Kidney tubule cell (primary cell): ENCODE data around the gene B3GALNT1.
"Not testable (repeated sequence)": the region's sequence is repeated elsewhere in the genome, so short reads cannot be mapped to it uniquely, and the experiment has no call there.

Experiments used
- DNase-seq: peaks from one replicate; pipeline ENCODE4 v3.0.0-alpha.2; 2018; ENCODE audit warnings: low spot score

The B3GALNT1 gene

DNA sequence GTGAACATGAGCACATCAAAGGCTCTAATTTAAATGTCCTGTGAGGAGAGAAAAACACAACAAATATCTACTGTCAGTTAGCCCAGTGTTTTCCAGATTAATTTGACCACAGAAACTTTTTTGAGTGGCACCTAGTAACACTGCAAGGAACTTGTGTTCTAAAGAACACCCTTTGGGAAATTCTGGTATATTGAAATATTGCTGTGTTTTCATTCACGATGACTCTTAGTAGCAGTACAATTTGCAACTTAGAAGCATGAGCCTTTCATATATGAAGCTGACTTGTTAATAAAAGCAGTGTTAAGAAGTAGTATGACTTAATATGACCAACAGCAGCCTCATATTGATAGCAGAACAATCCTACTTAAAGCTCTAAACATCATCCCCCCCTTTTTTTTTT is 32.0 kb downstream of the B3GALNT1 start:
- no peak for DNase-seq

DNA sequence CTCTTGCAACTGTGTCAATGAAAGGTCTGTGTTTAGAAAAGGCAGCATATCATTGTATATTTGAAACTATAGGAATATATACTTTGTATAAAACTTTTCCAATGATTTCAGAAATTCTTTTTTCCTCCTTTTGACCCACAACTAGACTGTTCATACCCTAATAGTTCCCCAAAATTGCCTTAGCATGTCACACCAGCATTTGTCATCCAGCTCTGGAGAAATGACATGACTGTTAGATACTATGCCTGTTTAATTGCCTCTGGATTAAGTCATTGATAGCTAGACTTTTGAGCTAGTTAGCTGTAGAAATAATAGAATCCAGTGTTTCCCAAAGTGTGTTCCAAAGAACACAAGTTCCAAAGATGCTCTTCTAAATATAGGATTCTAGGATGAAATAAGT is 32.4 kb downstream of the B3GALNT1 start:
- no peak for DNase-seq

DNA sequence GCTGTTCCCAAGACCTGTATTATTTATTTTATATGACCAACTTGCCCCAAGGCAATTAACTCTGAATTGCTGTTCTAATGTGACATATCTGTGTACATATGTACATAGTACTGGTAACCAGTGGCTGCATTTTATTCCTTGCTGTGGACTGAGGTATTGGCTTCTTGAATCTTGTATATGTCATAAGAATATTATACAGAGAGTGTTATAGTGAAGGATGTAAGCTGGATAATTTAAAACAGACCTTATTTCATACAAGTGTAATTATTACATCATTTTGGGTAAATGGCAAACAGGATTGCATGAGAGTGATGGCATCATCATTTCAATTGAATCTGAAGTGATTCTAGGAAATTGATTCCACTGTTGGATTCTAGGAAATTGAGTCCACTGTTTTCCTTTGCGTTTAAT is 32.9 kb downstream of the B3GALNT1 start:
- DNase-seq, result no peak

DNA sequence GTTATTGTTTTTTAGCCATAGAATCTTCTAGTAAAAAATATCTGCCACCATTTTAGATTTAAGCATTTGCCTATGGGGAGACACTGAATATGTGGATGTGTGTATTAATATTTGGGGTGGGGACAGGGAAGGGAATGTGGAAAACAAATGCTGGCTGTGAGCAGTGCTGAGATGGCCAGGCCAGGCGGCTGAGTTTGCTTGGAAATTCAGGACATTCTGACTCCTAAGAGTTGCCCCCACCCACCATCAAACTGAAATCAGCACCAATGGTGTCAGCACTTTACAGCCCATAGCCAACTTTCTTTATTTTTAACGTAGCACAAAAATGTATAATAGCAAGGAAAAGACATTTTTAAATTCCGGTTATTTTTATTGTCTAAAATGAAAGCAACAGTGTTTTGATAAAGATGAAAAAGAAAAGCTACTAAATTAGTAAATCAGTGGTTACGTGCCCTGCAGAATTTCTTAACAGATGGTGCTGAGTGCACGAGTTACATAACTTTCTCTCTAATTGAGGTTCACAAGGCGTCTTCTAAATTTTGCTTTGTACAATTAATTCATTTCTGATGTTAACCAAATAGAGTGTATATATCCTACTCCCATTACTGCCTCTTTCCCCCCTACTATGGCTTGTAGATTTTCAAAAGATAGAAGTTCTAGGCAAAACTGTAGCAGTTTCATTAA is 34.0 kb downstream of the B3GALNT1 start:
- DNase-seq, result no peak

DNA sequence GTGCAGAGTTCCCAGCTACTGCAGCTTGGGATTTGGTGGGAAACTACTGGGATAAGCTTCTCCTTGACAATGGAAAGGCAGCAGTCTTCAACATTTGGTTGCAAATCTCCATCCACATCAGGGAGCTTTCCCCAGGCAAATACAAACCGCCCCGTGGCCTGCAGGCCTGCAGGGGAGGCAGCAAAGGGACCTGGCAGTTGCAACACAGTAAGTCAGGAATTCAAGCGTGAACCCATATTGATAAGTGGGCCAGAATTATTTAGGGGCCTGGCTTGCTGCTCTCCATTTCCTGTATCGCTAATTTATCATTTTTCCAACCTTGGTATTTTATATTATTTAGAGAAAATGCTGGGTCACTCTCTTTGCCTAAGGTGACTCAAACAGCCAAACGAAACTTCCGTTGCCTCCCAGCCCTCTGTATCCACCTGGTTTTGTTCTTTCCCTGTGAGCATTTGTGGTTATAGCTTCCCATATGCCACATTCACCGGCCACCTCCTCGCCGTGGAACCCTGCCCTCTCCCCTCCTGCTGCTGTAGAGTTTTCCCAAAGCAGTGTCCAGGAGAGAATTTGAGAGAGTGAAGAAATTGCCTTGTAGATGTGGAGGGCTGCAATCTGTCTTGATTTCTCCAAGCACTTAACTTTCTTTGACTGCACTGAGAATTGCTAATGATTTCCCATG is 34.8 kb downstream of the B3GALNT1 start:
- no peak for DNase-seq

DNA sequence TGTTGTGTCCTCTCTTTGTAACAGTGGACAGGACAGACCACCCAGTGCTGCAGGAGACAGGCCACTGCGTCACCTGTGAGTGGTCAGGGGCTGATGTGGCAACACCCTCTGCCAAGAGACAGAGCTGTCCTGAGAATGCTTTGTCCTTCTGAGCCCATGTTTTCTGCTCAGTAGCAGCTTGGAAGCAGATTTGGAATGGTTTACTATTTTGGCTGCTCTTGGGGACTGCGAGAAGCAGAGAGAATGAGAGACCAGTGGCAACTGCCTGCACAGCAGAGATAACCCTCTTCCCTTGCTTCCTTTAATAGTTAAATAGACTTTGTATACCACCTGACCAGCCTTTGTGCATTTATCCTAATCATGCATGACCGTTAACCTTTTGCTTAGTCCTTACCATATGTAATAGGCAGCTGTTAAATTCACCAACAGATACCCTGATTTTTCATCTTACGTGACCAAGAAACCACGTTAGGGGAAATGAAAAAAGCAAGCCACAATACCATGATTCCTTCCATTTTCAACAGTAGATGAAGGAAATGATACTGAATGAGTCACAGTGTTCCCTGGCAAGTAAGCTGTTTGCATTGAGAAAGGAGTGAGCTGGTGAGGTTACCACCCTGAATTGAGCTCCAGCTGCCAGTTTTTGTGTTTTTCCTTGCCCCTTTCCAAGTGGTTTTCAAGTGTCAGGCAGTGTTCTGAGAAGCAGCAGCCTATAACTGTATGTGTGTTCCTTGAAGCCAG is 35.5 kb downstream of the B3GALNT1 start:
- DNase-seq, result peak; percentile 74

DNA sequence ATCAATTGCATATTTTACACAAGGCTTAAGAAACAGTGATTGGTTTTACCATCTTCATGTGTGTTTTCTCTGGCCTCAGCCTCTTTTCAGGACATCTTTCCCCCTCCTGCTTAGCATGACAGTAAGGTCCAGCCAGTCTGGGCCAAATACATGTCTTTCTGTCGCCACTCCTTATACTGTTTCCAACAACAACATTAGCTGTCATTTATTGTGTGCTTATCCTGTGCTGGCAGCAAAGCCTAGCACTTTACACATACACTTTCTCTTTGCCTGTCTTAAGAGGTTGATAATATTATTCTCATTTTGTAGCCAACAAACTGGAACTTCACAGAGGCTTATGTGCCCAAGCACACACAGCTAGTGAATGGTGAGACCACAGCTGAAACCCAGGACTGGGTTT is 37.8 kb downstream of the B3GALNT1 start:
- no peak for DNase-seq

DNA sequence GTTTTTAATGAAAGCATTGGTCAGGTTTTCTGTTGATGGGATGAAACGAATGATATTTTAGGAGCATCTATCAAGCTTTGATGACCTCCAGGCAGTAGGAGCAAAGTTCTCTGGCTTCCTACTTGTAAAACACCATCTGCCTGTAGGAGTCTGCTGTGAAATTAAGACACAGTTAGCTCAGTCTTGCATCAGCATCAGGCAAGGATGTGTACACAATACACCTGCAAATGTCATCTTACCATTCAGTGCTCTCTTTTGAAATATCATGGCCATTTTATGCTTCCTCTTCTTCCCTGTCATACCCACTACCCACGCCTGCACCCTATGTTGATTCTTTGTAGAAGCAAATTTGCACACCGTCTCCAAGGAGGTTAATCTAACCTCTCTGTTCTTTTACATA is 38.2 kb downstream of the B3GALNT1 start:
- no peak for DNase-seq

DNA sequence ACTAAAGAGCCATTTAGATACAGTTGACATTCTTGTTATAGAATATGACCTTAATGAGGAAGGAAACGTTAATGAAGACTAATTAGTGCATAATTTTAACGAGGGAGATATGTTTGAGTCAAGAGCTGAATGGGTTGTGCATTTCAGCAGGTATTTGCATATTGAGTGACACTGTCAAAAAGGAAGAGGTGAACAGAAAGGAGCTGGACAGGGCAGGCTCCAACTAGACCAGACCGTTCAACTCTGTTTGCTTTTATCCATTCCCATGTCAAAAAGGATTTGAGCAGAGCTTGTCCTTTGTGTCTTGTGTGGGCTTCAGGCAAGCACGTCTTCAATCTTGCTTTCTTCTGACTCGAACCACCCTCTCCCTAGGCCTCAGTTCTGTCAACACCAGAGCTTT is 40.7 kb downstream of the B3GALNT1 start:
- DNase-seq, result no peak

DNA sequence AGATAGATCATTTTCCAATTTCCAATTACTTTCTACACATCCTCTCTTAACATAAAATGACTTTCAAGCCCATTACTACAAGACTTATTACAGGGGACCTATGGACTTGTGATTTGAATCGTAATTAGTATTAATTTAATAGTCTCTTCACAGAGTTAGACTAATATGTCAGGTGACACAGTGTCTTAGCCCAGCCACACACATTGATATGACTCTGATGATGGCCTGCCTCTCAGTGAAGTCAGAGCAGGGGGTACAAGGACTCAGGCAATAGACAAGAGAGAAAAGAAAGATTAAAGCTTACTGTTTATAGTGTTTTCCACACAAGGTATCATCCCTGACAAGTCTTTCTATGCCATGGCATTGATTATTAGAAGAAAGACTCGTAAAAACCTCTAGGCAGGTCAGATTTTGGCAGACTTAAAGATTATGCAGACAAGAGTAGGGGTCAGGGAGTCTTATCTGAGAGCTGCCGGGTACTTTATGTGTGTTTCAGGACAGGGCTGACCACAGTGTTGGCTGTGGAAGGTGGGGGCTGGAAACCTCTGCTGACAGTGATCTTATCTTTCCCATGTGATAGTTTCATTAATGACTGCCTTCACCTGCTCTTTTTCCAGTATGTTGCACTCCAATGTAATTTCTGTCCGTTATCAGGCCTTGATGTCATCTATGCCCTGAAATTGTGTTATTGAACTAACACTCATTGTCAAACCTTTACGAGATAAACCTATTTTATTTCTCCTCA is 50.1 kb downstream of the B3GALNT1 start:
- no peak for DNase-seq

DNA sequence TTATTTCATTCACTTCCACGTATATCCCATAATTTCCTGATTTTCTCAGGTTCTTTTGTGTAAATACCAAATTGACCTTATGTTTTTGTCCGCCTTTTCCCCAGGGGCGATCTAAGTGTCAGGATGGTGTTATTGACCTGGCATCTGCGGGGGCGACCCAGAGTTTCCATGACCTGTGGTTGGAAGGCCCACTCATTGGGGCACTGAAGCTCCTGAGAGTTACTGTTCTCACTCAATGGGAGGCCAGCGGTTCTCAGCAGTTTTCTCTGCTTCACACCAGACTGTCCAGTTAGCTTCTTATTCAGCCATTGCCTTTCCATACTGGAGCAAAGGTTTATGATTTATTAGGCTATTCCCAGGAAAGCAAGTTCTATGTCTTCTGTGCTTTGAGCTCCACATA is 53.3 kb downstream of the B3GALNT1 start:
- DNase-seq, result no peak

DNA sequence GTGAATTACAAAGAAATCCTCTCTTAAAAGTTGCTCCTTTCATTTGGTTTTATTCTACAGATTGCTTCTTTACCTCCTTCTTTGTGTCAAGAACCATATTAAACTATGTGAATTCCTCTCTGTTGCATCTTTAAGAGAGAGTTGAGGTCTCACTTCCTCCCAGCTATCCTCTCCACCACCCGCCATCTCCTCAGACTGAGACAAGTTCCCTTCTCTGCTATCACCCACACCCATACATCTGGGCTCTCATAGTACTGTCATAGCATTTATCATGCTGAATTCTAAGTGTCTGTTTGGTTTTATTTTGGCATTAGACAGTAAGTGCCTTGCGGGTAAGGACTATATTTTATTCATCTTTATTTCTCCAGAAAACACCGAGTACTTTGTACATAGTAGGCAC is 54.2 kb downstream of the B3GALNT1 start:
- no peak for DNase-seq

DNA sequence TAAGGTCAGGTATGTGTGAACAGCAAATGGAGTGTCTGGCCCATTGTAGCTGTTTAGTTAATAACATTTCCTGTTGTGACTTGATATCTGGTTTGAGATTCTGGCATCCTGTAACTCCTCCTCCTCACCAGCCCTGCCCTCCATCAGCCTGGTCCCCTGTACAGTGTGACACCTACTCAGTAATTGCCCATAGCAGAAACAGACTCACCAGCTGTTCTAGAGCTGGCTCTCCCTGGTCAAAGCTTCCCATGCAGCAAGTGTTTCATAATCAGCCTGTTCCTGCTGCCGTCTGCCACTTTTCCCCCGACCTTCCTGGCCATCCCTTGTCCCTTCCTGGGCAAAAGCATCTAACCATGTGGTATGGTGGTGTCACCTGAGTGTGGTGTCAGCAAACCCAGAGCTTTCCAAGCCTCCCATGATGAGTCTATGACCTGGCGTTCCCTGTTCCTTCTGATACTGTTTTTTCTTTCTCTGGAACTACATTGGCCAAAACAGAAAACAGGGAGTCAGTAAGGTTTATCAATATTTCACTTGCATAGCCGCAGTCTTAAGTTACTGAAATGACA is 55.4 kb downstream of the B3GALNT1 start:
- DNase-seq, result no peak

DNA sequence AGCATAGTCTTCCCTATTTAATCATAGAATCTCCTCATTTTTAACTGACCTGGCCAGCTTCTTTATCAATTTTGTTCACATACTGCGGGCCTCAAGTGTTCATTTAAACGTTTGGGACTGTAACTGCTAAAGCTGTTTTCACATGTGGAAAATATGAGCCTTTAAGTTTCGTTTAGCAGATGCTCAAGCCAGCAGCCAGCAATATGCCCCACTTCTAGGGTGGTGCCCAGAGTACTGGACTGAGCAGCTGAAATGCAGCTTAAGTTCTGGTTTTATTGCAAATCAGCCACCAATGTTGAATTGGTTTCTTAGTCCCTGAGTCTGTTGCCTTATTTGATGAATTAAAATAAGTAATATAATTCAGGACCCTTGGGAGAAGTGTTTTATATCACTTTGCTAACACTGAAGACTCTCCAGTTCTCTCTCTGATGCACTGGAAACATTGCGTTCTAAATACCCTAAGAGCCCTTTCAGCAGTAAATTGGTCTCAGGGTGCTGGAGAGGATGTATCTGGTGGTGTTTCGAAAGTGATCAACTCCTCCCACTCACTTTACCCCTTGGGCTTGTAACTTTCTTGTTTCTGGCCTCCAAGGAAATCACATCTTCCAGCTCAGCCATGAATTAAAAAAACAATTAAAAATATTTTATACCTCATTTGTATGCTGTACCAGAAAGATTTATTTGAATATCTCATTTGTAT is 61.7 kb downstream of the B3GALNT1 start:
- no peak for DNase-seq

DNA sequence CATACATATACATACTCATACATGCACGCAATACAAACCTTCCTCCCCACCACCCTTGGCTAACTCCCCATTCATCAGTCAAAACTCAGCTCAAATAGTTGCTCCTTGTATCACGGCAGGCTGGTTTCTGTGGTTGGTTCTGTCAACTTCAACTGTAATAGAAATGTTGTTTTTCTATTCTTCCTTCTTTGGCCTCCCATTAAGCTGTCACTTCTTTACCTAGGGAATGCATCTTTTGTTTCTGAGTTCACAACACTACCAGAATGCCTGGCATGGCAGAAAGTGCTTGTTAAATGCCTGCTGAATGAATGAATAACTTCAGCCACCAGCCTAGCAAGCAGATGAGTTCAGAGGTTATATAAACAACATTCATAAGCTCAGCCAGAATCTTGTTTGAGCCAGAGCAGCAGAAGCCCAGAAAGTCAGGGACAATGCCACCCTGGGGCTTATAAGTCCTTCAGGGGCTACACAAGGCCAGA is 63.1 kb downstream of the B3GALNT1 start:
- DNase-seq, result peak; percentile 89

DNA sequence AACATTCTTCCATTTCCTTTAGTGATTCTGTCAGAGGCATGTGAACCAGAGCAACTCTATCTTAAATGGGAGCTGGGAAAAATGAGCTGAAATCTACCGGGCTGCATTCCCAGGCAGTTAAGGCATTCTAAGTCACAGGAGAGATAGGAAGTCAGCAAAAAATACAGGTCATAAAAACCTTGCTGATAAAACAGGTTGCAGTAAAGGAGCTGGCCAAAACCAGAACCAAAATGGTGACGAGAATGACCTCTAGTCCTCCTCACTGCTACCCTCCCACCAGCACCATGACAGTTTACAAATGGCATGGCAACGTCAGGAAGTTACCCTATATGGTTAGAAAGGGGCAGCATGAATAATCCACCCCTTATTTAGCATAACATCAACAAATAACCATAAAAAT is 66.4 kb downstream of the B3GALNT1 start:
- DNase-seq, result peak; percentile 44

DNA sequence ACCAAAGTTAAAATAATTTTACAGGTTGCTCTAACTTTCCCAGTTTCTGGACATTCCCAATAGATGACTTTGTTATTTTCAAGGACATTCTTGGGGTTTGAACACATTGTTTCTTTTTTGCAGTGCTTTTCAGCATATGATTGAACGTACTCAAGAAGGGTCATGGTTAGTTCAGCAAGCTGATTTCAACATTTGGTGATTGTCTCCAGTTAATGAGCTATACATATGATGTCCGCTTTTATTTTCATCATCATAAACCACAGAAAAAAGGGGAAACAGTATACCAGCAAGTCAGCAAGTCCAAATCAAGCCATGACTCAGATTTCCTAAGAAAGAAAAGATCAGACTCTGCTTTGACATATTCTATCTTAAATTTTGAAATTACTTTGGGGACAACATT is 69.4 kb downstream of the B3GALNT1 start:
- DNase-seq, result no peak

DNA sequence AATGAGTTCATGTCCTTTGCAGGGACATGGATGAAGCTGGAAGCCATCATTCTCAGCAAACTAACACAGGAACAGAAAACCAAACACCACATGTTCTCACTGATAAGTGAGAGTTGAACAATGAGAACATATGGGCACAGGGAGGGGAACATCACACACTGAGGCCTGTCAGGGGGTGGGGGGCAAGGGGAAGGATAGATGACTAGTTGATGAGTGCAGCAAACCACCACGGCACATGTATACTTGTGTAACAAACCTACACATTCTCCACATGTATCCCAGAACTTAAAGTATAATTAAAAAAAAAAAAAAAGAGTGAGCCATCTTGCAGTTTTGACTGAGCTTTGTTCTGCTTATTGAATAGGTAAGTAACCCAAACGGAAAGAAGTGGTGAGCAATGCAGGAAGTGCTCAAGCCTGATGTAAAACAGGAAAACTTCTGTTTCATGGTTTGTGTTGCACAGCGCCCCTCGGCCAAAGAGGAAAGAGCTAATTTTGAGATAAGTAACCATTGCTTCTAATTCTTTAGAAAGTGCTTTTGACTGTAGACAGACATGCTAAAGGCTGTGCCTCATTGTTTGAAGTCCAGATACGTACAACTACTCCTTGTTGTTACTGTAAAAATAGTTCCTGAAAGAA is 70.1 kb downstream of the B3GALNT1 start:
- DNase-seq, result not testable (repeated sequence)
